ENCODE results near the gene JUND. TPM values are rescaled to one million over a fixed set of nuclear protein-coding genes. Genes with fewer than 3 reads are reported as not detected.

JUND gene
- total RNA-seq, 4 donors from 2014 or later: 67.2 to 258 (median 221) TPM

DNA sequence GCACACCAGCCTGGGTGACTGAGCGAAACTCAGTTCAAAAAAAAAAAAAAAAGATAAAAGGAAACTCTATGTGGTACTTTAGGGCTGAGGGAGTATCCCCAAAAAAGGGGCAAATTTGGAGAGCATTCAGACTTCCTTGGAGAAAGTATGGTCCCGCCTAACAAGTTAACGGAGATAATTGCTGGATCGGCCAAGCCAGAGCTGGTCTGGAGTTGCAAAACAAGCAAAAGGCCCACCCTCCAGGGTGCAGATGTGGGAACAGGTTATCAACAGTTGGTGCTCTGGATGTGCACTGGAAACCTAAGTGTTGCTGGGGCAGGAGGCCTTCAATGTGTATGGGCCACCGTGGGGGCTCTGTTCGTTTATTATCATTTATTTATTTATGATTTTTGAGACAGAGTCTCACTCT is 10.0 kb downstream of the JUND start:
- H3K27me3 ChIP-seq: no peaks in the 10 kb centered on the region
- no peaks in the 10 kb centered on the region for H3K36me3 ChIP-seq
- in situ Hi-C loops (cut with MboI; ENCODE audit: low sequenced_read_pairs in 4 of 4) (loop anchor here in 2 of 4 donors (25.0 kb wide), 1 partner anchor 141 kb away; the partner anchor contains the start of gene SSBP4 (in 2 of the 2)), intact Hi-C loops (cut with DNase I; ENCODE audit: low total_unique reads) (no loop called here)
- no peak overlapping the region for H3K4me3 ChIP-seq
- no peak for ATAC-seq
- TF ChIP-seq POLR2A (IDR thresholded peaks at IDR 0.05): no peak
- TF ChIP-seq, protein P1, sequence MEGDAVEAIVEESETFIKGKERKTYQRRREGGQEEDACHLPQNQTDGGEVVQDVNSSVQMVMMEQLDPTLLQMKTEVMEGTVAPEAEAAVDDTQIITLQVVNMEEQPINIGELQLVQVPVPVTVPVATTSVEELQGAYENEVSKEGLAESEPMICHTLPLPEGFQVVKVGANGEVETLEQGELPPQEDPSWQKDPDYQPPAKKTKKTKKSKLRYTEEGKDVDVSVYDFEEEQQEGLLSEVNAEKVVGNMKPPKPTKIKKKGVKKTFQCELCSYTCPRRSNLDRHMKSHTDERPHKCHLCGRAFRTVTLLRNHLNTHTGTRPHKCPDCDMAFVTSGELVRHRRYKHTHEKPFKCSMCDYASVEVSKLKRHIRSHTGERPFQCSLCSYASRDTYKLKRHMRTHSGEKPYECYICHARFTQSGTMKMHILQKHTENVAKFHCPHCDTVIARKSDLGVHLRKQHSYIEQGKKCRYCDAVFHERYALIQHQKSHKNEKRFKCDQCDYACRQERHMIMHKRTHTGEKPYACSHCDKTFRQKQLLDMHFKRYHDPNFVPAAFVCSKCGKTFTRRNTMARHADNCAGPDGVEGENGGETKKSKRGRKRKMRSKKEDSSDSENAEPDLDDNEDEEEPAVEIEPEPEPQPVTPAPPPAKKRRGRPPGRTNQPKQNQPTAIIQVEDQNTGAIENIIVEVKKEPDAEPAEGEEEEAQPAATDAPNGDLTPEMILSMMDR (IDR thresholded peaks at IDR 0.05 in 4 of 5, conservative IDR thresholded peaks at IDR 0.05 in 1 of 5): no peak
- no peak for DNase-seq
- peaks cover 26 to 32% of the 10 kb centered on the region in 2 donors for H3K4me1 ChIP-seq
- no peak overlapping the region for H3K27ac ChIP-seq
- no peaks in the 10 kb centered on the region for H3K9me3 ChIP-seq

DNA sequence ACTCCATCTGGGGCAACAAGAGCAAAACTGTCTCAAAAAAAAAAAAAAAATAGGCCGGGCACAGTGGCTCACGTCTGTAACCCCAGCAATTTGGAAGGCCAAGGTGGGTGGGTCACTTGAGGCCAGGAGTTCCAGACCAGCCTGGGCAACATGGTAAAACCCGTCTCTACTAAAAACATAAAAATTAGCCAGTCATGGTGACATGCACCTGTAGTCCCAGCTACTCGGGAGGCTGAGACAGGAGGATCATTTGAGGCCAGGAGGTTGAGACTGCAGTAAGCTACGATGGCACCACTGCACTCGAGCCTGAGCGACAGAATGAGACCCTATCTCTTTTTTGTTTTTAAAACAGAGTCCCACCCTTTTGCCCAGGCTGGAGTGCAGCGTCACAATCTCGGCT is 11.1 kb downstream of the JUND start:
- in situ Hi-C loops (cut with MboI; ENCODE audit: low sequenced_read_pairs in 4 of 4): loop anchor here in 2 of 4 donors (25.0 kb wide), 1 partner anchor 142 kb away; the partner anchor contains the start of gene SSBP4 (in 2 of the 2)
- no peaks in the 10 kb centered on the region for H3K27me3 ChIP-seq
- TF ChIP-seq POLR2A (IDR thresholded peaks at IDR 0.05): no peak
- TF ChIP-seq, protein P1 (IDR thresholded peaks at IDR 0.05 in 4 of 5, conservative IDR thresholded peaks at IDR 0.05 in 1 of 5): no peak
- H3K4me1 ChIP-seq: peaks cover 20 to 21% of the 10 kb centered on the region in 2 donors
- no peak for ATAC-seq
- no peaks in the 10 kb centered on the region for H3K36me3 ChIP-seq
- intact Hi-C loops (cut with DNase I; ENCODE audit: low total_unique reads): no loop called here
- no peaks in the 10 kb centered on the region for H3K9me3 ChIP-seq
- no peak overlapping the region for H3K27ac ChIP-seq
- no peak for DNase-seq
- H3K4me3 ChIP-seq: no peak overlapping the region

DNA sequence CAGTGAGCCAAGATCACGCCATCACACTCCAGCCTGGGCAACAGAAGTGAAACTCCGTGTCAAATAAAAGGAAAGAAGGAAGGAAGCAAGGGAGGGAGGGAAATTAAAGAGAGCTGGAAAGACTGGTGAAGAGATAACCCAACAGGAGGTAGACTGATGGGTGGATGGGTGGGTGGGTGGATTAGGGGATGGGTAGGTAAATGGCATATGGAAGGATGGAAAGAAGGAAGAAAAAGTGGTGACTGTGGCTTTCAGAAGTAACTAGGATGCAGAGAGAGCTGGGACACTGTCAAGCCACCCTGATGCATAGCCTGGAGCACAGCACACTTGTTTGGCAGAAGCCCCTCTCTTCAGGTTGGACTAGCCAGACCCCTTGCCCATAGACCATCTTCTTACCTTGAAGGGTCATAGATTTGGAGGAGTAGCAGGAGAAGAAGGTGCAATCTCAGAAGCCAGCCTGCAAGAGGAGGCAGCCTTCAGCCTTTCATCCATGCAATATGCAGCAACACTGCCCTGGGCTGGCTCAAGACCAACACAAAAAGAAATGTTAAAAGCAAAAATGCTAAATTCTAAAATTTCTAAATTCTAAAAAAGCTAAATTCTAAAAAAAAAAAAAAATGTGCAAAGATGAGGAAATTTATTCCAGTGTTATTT is 12.2 kb downstream of the JUND start:
- no peaks in the 10 kb centered on the region for H3K36me3 ChIP-seq
- no peak overlapping the region for H3K27ac ChIP-seq
- TF ChIP-seq, protein P1 (IDR thresholded peaks at IDR 0.05 in 4 of 5, conservative IDR thresholded peaks at IDR 0.05 in 1 of 5): no peak
- no peak for TF ChIP-seq POLR2A (IDR thresholded peaks at IDR 0.05)
- H3K4me1 ChIP-seq: peaks cover 9 to 10% of the 10 kb centered on the region in 2 donors
- no peak for DNase-seq
- H3K9me3 ChIP-seq: no peaks in the 10 kb centered on the region
- no peak for ATAC-seq
- in situ Hi-C loops (cut with MboI; ENCODE audit: low sequenced_read_pairs in 4 of 4): loop anchor here in 2 of 4 donors (25.0 kb wide), 1 partner anchor 143 kb away; the partner anchor contains the start of gene SSBP4 (in 2 of the 2)
- H3K27me3 ChIP-seq: no peaks in the 10 kb centered on the region
- intact Hi-C loops (cut with DNase I; ENCODE audit: low total_unique reads): no loop called here
- H3K4me3 ChIP-seq: no peak overlapping the region

DNA sequence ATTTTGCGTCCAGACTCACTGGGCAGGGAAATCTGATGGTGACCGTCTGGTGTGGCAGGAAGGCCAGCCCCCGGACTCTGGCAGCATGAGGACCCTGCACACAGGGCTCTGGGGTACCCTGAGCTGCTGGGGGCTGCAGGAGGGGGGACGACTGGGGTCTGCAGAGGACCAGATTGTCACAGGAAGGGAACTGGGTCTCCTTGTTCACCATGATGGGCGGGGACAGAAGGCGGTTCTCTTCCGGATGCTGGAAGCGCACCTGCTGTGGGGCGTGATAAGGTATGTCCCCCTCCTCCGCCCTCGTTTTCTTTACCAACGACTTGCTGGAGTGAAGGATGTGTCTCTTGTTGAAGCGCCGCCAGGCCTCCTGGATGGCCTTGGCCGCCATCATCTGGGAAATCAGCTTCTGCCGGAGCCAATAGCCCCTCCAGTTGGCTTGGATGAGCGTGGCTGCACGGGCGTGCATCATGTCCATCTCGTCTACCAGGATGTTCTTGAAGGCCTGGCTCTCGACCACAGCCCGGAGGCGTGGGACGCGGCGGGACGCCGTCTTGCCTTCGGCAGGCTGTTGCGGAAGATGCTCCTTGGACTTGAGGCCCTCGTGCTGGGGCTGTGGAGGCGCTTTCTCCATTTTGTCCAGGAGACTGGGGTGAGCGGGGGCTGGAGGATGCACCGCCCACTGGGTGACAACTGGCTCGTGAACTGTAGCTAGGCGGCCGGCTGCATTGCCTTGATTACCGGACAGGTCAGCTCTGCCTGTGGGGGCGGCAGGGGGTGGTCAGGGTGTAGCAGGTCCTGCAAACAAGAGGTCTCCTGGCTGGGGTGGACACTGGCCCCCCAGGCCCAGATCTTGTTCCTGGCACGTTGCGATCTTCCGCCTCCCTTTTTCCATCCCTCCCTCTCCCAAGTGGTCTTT is 14.4 kb downstream of the JUND start:
- Histone ChIP-seq H3K4me3 (no peak overlapping the region), H3K36me3 (no peaks in the 10 kb centered on the region), H3K9me3 (no peaks in the 10 kb centered on the region), H3K4me1 (no peaks in the 10 kb centered on the region), H3K27me3 (no peaks in the 10 kb centered on the region), H3K27ac (no peak overlapping the region)
- ATAC-seq (no peak), DNase-seq (no peak)
- TF ChIP-seq, protein P1 (IDR thresholded peaks at IDR 0.05 in 4 of 5, conservative IDR thresholded peaks at IDR 0.05 in 1 of 5): no peak
- TF ChIP-seq POLR2A (IDR thresholded peaks at IDR 0.05): no peak
- intact Hi-C loops (cut with DNase I; ENCODE audit: low total_unique reads) (no loop called here), in situ Hi-C loops (cut with MboI; ENCODE audit: low sequenced_read_pairs in 4 of 4) (loop anchor here in 2 of 4 donors (25.0 kb wide), 1 partner anchor 145 kb away; the partner anchor contains the start of gene SSBP4 (in 2 of the 2))

All from gastrocnemius medialis (tissue), 4 donors.